Loucy (cell line): Measurements from ENCODE around the gene ZNF785.

Experiments used
- EZH2phosphoT487 ChIP-seq: fragments of 200-600 bp; IDR thresholded peaks from 2 replicates; pipeline ENCODE4 v1.6.1; 2018; ENCODE audit warnings: antibody characterized with exemption, mild to moderate bottlenecking, moderate library complexity, borderline replicate concordance
- TF ChIP-seq, protein P1 (sequence below): fragments of 200-600 bp; sonication (generic); conservative IDR thresholded peaks from 2 replicates; pipeline ENCODE4 v1.5.1; 2014; ENCODE audit warnings: mild to moderate bottlenecking, antibody characterized with exemption, low read length

DNA sequence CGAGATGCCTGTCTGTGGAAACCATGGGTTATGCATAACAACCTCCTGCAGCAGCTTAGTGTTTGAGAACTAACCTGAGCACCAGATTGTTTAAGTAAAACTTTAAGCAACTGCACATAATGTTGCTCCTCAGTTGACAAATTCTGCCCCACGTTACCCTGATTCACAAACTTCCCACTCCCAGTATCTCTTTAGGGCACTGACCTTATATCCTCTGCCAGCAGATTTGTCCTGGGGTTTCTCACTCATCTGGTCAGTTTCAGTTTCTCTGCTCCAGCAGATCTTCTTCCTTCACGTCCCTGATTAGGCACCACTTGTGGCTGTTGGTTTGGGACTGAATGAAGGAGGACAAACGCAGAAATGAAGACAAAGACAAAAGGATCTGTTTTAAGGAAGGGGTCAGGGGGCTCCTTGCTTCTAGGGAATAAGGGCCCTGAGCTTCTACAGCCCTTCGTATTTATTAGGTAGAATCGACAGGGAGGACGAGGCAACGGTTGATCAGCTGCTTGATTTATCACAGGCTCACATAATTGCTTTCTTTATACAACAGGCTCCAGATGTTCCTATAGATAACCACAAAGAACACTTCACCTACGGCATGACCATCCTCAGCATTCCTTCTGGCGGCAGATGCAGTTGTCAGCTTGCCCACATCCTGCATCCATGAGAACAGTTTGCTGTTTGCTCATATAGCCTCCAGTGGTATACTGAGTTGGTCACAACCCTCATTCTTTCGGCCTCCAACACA, 38.2 kb upstream of the ZNF785 start:
- TF ChIP-seq, protein P1, sequence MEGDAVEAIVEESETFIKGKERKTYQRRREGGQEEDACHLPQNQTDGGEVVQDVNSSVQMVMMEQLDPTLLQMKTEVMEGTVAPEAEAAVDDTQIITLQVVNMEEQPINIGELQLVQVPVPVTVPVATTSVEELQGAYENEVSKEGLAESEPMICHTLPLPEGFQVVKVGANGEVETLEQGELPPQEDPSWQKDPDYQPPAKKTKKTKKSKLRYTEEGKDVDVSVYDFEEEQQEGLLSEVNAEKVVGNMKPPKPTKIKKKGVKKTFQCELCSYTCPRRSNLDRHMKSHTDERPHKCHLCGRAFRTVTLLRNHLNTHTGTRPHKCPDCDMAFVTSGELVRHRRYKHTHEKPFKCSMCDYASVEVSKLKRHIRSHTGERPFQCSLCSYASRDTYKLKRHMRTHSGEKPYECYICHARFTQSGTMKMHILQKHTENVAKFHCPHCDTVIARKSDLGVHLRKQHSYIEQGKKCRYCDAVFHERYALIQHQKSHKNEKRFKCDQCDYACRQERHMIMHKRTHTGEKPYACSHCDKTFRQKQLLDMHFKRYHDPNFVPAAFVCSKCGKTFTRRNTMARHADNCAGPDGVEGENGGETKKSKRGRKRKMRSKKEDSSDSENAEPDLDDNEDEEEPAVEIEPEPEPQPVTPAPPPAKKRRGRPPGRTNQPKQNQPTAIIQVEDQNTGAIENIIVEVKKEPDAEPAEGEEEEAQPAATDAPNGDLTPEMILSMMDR, result no peak
- TF ChIP-seq EZH2phosphoT487, result no peak
